ENCODE measurements around the gene SPPL3. TPM values are rescaled to one million over a fixed set of nuclear protein-coding genes. Genes with fewer than 3 reads are reported as not detected.
A peak's percentile ranks its signal among the peaks of the same experiment; 100 is the strongest.

The SPPL3 gene
- total RNA-seq, 1 donor from 2014 or later, result 26.8 TPM

DNA sequence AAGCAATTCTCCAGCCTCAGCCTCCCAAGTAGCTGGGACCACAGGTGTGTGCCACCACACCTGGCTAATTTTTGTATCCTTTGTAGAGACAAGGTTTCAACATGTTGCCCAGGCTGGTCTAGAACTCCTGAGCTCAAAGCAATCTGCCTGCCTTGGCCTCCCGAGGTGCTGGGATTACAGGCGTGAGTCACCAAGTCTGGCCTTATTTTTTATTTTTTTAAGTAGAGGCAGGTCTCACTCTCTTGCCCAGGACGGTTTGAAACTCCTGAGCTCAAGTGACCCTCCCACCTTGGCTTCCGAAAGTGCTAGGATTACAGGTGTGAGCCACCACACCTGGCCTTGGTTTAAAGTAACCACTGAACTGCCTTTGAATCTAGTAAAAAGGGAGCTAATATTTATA lies 56.8 kb downstream of the SPPL3 start:
- Histone ChIP-seq H3K4me3 (no peak overlapping the region), H3K4me1 (peaks cover 92% of the 10 kb centered on the region), H3K27me3 (ENCODE audit: low read depth) (no peaks in the 10 kb centered on the region), H3K27ac (replicated peaks) (peak overlapping the region; percentile 48), H3K9me3 (replicated peaks) (no peaks in the 10 kb centered on the region), H3K36me3 (no peaks in the 10 kb centered on the region)
- TF ChIP-seq, protein P1, sequence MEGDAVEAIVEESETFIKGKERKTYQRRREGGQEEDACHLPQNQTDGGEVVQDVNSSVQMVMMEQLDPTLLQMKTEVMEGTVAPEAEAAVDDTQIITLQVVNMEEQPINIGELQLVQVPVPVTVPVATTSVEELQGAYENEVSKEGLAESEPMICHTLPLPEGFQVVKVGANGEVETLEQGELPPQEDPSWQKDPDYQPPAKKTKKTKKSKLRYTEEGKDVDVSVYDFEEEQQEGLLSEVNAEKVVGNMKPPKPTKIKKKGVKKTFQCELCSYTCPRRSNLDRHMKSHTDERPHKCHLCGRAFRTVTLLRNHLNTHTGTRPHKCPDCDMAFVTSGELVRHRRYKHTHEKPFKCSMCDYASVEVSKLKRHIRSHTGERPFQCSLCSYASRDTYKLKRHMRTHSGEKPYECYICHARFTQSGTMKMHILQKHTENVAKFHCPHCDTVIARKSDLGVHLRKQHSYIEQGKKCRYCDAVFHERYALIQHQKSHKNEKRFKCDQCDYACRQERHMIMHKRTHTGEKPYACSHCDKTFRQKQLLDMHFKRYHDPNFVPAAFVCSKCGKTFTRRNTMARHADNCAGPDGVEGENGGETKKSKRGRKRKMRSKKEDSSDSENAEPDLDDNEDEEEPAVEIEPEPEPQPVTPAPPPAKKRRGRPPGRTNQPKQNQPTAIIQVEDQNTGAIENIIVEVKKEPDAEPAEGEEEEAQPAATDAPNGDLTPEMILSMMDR (IDR thresholded peaks at IDR 0.05; ENCODE audit: borderline replicate concordance), result no peak
- intact Hi-C loops (cut with micrococcal nuclease), result no loop called here
- no peak for DNase-seq

DNA sequence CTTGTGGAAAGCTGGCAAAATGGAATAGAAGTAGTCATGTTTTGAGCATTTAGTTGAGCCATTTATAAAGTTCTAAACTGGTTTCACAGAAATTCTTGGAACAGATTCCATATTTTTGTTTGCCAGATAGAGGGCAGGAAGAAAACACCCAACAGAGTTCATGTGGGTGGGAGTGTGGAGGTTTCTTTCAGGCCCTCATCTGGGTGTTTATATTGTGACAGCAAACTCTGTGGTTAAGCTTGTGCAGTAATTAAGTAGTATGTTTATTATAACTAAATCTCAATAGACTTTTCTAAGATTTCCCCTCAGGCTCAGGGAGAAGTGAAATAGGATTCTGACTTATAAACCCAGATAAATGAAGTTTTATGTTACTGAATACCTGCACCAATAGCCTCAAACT lies 57.4 kb downstream of the SPPL3 start:
- intact Hi-C loops (cut with micrococcal nuclease), result no loop called here
- peaks cover 95% of the 10 kb centered on the region for H3K4me1 ChIP-seq

DNA sequence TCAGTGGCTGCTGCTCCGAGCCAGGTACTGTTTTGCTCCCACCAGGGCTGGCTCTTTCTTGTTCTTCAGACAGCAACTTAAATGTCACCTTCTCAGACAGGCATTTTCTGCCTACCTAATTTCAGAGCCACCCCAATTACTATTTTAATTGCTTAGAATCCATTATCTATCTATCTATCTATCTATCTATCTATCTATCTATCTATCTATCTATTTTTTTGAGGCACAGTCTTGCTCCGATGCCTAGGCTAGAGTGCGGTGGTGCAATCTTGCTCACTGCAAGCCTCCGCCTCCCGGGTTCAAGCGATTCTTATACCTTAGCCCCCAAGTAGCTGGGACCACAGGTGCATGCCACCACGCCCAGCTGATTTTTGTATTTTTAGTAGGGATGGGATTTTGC lies 58.5 kb downstream of the SPPL3 start:
- no peaks in the 10 kb centered on the region for H3K9me3 ChIP-seq (replicated peaks)
- H3K4me3 ChIP-seq, result no peak overlapping the region
- no peak overlapping the region for H3K27ac ChIP-seq (replicated peaks)
- DNase-seq, result no peak
- intact Hi-C loops (cut with micrococcal nuclease), result no loop called here
- TF ChIP-seq, protein P1 (IDR thresholded peaks at IDR 0.05; ENCODE audit: borderline replicate concordance), result no peak
- no peaks in the 10 kb centered on the region for H3K36me3 ChIP-seq
- H3K27me3 ChIP-seq (ENCODE audit: low read depth), result no peaks in the 10 kb centered on the region
- peaks cover 93% of the 10 kb centered on the region for H3K4me1 ChIP-seq

More for the DNA sequence above, 57.4 kb downstream of the SPPL3 start:
- no peak for DNase-seq
- TF ChIP-seq, protein P1 (IDR thresholded peaks at IDR 0.05; ENCODE audit: borderline replicate concordance), result no peak
- Histone ChIP-seq H3K27ac (replicated peaks) (peak overlapping the region; percentile 48), H3K27me3 (ENCODE audit: low read depth) (no peaks in the 10 kb centered on the region), H3K4me3 (no peak overlapping the region), H3K36me3 (no peaks in the 10 kb centered on the region), H3K9me3 (replicated peaks) (no peaks in the 10 kb centered on the region)

DNA sequence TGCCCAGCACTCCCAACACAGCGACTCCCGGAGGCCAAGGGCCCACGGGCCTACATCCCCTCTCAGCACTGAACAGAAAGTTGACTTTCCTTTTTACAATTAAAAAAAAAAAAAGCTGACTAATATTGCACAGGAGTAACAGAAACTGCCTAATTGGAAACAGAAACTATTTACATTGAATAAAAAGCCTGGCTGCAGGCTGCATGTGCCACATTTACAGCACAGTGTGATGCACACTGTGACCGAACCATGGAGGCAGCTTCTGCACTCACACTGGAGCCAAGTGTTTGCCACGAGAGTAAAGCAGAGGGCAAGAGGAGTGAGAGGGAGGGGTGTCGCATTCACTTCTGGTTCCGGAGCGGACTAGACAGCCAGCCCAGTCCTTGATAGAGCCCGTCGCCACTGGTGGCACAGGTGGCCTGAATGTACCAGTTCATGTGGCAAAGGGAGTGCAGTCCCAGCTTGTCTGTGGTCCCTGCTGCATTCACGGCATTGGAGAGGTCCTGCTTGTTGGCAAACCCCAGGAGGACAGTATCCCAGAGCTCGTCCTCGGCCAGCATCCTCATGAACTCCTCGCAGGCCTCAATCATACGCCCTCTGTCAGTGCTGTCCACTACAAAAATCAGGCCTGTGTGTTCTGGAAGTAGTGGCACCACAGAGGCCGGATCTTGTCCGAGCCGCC lies 59.2 kb downstream of the SPPL3 start:
- H3K9me3 ChIP-seq (replicated peaks), result no peaks in the 10 kb centered on the region
- TF ChIP-seq, protein P1 (IDR thresholded peaks at IDR 0.05; ENCODE audit: borderline replicate concordance), result no peak
- H3K4me1 ChIP-seq, result peaks cover 88% of the 10 kb centered on the region
- H3K27me3 ChIP-seq (ENCODE audit: low read depth), result no peaks in the 10 kb centered on the region
- no peaks in the 10 kb centered on the region for H3K36me3 ChIP-seq
- DNase-seq, result no peak
- intact Hi-C loops (cut with micrococcal nuclease), result no loop called here
- H3K4me3 ChIP-seq, result no peak overlapping the region
- no peak overlapping the region for H3K27ac ChIP-seq (replicated peaks)

DNA sequence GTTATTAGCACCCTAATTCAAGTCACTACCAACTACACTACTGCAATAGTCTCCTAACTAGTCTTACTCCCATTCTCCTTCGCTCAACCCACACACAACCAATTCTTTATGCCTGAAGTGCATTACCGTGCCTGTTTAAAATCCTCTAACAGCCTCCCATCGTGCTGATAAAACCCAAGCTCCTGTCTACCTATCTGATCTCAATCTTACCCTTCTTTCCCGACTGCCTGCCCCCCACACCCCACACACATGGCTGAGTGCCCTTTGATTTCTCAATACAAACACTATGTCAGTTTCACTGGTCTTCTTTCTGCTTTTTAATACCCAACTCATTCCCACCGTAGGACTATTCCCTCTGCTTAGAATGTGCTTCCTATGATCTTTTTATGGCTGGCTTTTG lies 59.9 kb downstream of the SPPL3 start:
- intact Hi-C loops (cut with micrococcal nuclease), result no loop called here
- DNase-seq, result no peak

More for the DNA sequence above, 59.9 kb downstream of the SPPL3 start:
- Histone ChIP-seq H3K9me3 (replicated peaks) (no peaks in the 10 kb centered on the region), H3K36me3 (no peaks in the 10 kb centered on the region), H3K27me3 (ENCODE audit: low read depth) (no peaks in the 10 kb centered on the region), H3K4me3 (no peak overlapping the region), H3K4me1 (peaks cover 87% of the 10 kb centered on the region), H3K27ac (replicated peaks) (no peak overlapping the region)
- TF ChIP-seq, protein P1 (IDR thresholded peaks at IDR 0.05; ENCODE audit: borderline replicate concordance), result no peak

Data from left ventricle myocardium inferior (tissue), 1 donor.